Body of pancreas (tissue), 4 donors: ENCODE measurements around the gene NKAIN4.

ENCODE experiments used
- CTCF ChIP-seq, 7 experiments: fragments of 450-650 bp in 4 of 7; fragments of 200-600 bp in 3 of 7; sonication (generic) in 3 of 7; IDR thresholded peaks; one replicate each; pipeline ENCODE4 v1.5.1; 2016 to 2019; ENCODE audit warnings: antibody characterized with exemption in 7 of 7
- POLR2A ChIP-seq, 3 donors: fragments of 450-650 bp; IDR thresholded peaks; one replicate each; pipeline ENCODE4 v1.6.1; 2016; ENCODE audit warnings: antibody characterized with exemption in 3 of 3, mild to moderate bottlenecking in 2 of 3

- TF ChIP-seq CTCF (IDR thresholded peaks at IDR 0.05), result no peak
- TF ChIP-seq POLR2A (IDR thresholded peaks at IDR 0.05), result no peak
Measured at GRCh38 chr20:63247671-63248228, 6.5 kb downstream of the NKAIN4 start.
